CD8-positive, alpha-beta memory T cell (primary cell): Measurements from ENCODE around the gene DPP3. TPM values are rescaled to one million over a fixed set of nuclear protein-coding genes. Genes with fewer than 3 reads are reported as not detected.
"Not testable (repeated sequence)": the region's sequence is repeated elsewhere in the genome, so short reads cannot be mapped to it uniquely, and the experiment has no call there.

Experiments used
- CTCF ChIA-PET: fragments of 350-600 bp; sonication (Branson Sonifier 250); formaldehyde crosslinking; loops from one replicate; lab custom pipeline; 2021; ENCODE audit warnings: antibody characterized with exemption; lab: Charles Lee
- POLR2A ChIA-PET: fragments of 350-600 bp; sonication (Branson Sonifier 250); formaldehyde crosslinking; loops from one replicate; lab custom pipeline; 2021; ENCODE audit warnings: antibody characterized with exemption; lab: Charles Lee
- DNase-seq, 5 donors: peaks; one replicate each; pipeline versions ENCODE4 v3.0.0 to v3.0.0-alpha.2; 2020 to 2022; ENCODE audit warnings: mixed read lengths in 1 of 5
- H3K27ac ChIP-seq: one replicate; pipeline ENCODE4 v1.7.0; 2013; ENCODE audit warnings: low read depth, mild to moderate bottlenecking, low read length, moderate library complexity
- H3K27me3 ChIP-seq: 2 replicates; pipeline ENCODE4 v1.7.0; 2013; ENCODE audit warnings: low read length, mild to moderate bottlenecking; ENCODE audit not compliant: insufficient read depth, poor library complexity, severe bottlenecking
- H3K36me3 ChIP-seq: 2 replicates; pipeline ENCODE4 v1.7.0; 2013; ENCODE audit warnings: mild to moderate bottlenecking, low read length, moderate library complexity; ENCODE audit not compliant: insufficient read depth
- H3K4me1 ChIP-seq: 2 replicates; pipeline ENCODE4 v1.7.0; 2013; ENCODE audit warnings: mild to moderate bottlenecking, low read length, moderate library complexity; ENCODE audit not compliant: insufficient read depth
- H3K4me3 ChIP-seq: 2 replicates; pipeline ENCODE4 v1.7.0; 2013; ENCODE audit warnings: mild to moderate bottlenecking, low read length
- H3K9me3 ChIP-seq: 2 replicates; pipeline ENCODE4 v1.7.0; 2013; ENCODE audit warnings: mild to moderate bottlenecking, low read length
- H3K27ac Mint-ChIP-seq, 8 donors: one replicate each; pipeline ENCODE4 v1.8.0; 2020 to 2021; ENCODE audit warnings: mixed read lengths in 8 of 8, mild to moderate bottlenecking in 6 of 8, inconsistent platforms in 3 of 8, moderate library complexity in 3 of 8
- H3K27me3 Mint-ChIP-seq, 2 donors: one replicate each; pipeline ENCODE4 v1.8.0; 2020 to 2021; ENCODE audit warnings: mixed read lengths in 2 of 2, mild to moderate bottlenecking in 1 of 2, moderate library complexity in 1 of 2
- H3K36me3 Mint-ChIP-seq, 3 donors: one replicate each; pipeline ENCODE4 v1.8.0; 2020 to 2021; ENCODE audit warnings: mixed read lengths in 3 of 3, inconsistent platforms in 1 of 3, mild to moderate bottlenecking in 1 of 3
- H3K4me1 Mint-ChIP-seq, 3 donors: one replicate each; pipeline ENCODE4 v1.8.0; 2020 to 2021; ENCODE audit warnings: mixed read lengths in 3 of 3, inconsistent platforms in 1 of 3, mild to moderate bottlenecking in 1 of 3
- H3K4me3 Mint-ChIP-seq, 7 donors: one replicate each; pipeline ENCODE4 v1.8.0; 2020 to 2021; ENCODE audit warnings: mixed read lengths in 7 of 7, mild to moderate bottlenecking in 6 of 7, moderate library complexity in 4 of 7, inconsistent platforms in 2 of 7
- H3K9me3 Mint-ChIP-seq, 5 donors: one replicate each; pipeline ENCODE4 v1.8.0; 2020 to 2022; ENCODE audit warnings: mixed read lengths in 5 of 5, mild to moderate bottlenecking in 3 of 5, moderate library complexity in 2 of 5, inconsistent platforms in 1 of 5
- polyA plus RNA-seq: library from polyadenylated mRNA; unstranded; fragments of 300-500 nt; fragmentation: Illumina TruSeq; gene quantifications from one replicate; pipeline ENCODE4 v1.2.3, GENCODE V29; 2021
- total RNA-seq, 2 experiments: library from RNA; stranded (reverse); gene quantifications; one replicate each; pipeline ENCODE4 v1.2.3, GENCODE V29; 2021

Gene DPP3
- total and polyA plus RNA-seq, 3 experiments from 2014 or later, result 32.5 to 80.1 (median 67.7) TPM

- Mint-ChIP-seq H3K27me3 (no peaks in the 10 kb centered on the region), H3K36me3 (peaks cover 0 to 65% (median 15%) of the 10 kb centered on the region in 3 donors), H3K4me1 (peaks cover 39 to 52% (median 49%) of the 10 kb centered on the region in 3 donors), H3K4me3 (peak overlapping the region; percentile 22 to 72 (median 57)), H3K27ac (peak overlapping the region; percentile 60 to 96 (median 89)), H3K9me3 (no peaks in the 10 kb centered on the region)
- Histone ChIP-seq H3K36me3 (peaks cover 7% of the 10 kb centered on the region), H3K27ac (no peak overlapping the region), H3K9me3 (no peaks in the 10 kb centered on the region), H3K4me3 (no peak overlapping the region), H3K4me1 (peaks cover 32% of the 10 kb centered on the region), H3K27me3 (no peaks in the 10 kb centered on the region)
- no peak for DNase-seq
- ChIA-PET CTCF (interaction anchor here (0.5 kb wide), 1 partner anchor 42 kb away, joined by 3 read pairs; no protein-coding TSS in a partner anchor), POLR2A (interaction anchor here (0.6 to 0.9 kb wide), 2 partner anchors 17 to 27 kb away, joined by 3 read pairs; partner anchors contain the start of gene CTSF)
Observed at GRCh38 chr11:66541892-66542291, 61.7 kb downstream of the DPP3 start.

DNA sequence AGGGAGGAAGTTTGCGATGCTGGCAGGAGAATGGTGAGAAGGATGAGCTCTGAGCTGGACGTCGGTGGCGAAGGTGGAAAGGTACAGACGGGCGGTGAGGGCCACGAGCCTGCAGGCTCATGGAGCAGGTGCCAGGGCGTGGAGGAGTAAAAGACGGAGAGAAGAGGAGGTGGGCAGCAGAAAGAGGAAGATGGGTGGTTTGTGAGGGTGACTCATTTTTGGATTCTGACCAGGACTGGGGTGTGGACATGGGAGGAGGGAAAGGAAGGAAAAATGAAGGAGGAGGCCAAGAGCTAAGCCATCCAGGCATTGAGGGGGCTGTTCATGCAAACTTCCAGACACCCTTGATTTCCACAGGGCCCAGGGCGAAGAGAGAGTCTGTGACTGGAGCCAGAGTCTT lies 62.1 kb downstream of the DPP3 start:
- CTCF ChIA-PET, result no interaction called here
- peaks cover 0 to 60% (median 13%) of the 10 kb centered on the region in 3 donors for H3K36me3 Mint-ChIP-seq
- POLR2A ChIA-PET, result interaction anchor here (0.9 kb wide), 1 partner anchor 26 kb away, joined by 3 read pairs; the partner anchor contains the start of gene CTSF
- H3K4me3 Mint-ChIP-seq, result peak overlapping the region; percentile 36 to 92 (median 72)
- DNase-seq, result no peak
- Histone ChIP-seq H3K36me3 (peaks cover 7% of the 10 kb centered on the region), H3K4me3 (no peak overlapping the region), H3K27ac (no peak overlapping the region), H3K27me3 (no peaks in the 10 kb centered on the region), H3K4me1 (peaks cover 32% of the 10 kb centered on the region), H3K9me3 (no peaks in the 10 kb centered on the region)
- peaks cover 39 to 52% (median 50%) of the 10 kb centered on the region in 3 donors for H3K4me1 Mint-ChIP-seq
- peak overlapping the region; percentile 85 to 98 (median 90) for H3K27ac Mint-ChIP-seq
- no peaks in the 10 kb centered on the region for H3K9me3 Mint-ChIP-seq
- H3K27me3 Mint-ChIP-seq, result no peaks in the 10 kb centered on the region

- no peaks in the 10 kb centered on the region for H3K27me3 ChIP-seq
- Mint-ChIP-seq H3K27ac (peak overlapping the region; percentile 89 to 97 (median 93)), H3K4me1 (peaks cover 38 to 51% (median 50%) of the 10 kb centered on the region in 3 donors), H3K27me3 (peaks cover 0 to 4% of the 10 kb centered on the region in 2 donors), H3K9me3 (no peaks in the 10 kb centered on the region), H3K4me3 (peak overlapping the region; percentile 72 to 92 (median 81)), H3K36me3 (peaks cover 0 to 54% (median 11%) of the 10 kb centered on the region in 3 donors)
- POLR2A ChIA-PET, result interaction anchor here (1.0 to 1.5 kb wide), 5 partner anchors 48 to 135 kb away, joined by 3 to 7 read pairs (median 3); partner anchors contain the start of genes RBM4 and RBM4B
- DNase-seq, result peak; percentile 62 to 85 (median 69)
- H3K4me3 ChIP-seq, result peak overlapping the region; percentile 66
- peak overlapping the region; percentile 66 for H3K27ac ChIP-seq
- peaks cover 32% of the 10 kb centered on the region for H3K4me1 ChIP-seq
- H3K36me3 ChIP-seq, result peaks cover 7% of the 10 kb centered on the region
- no peaks in the 10 kb centered on the region for H3K9me3 ChIP-seq
- CTCF ChIA-PET, result interaction anchor here (0.6 to 1.6 kb wide), 7 partner anchors 10 to 159 kb away, joined by 3 to 5 read pairs (median 3); no protein-coding TSS in a partner anchor
Observed at GRCh38 chr11:66543263-66544107, 63.3 kb downstream of the DPP3 start.

DNA sequence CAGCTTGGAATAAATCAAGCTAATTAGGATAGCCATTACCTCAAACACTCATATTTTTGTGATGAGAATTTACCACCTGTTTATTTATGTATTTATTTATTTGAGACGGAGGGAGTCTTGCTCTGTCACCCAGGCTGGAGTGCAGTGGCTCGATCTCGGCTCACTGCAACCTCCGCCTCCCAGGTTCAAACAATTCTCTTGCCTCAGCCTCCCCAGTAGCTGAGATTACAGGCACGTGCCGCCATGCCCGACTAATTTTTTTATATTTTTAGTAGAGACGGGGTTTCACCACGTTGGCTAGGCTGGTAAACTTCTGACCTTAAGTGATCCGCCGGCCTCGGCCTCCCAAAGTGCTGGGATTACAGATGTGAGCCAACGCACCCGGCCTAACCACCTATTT lies 64.7 kb downstream of the DPP3 start:
- Mint-ChIP-seq H3K27ac (peak overlapping the region; percentile 82 to 96 (median 94)), H3K36me3 (peaks cover 0 to 45% (median 10%) of the 10 kb centered on the region in 3 donors), H3K4me1 (peaks cover 34 to 50% (median 48%) of the 10 kb centered on the region in 3 donors), H3K4me3 (peak overlapping the region; percentile 84 to 95 (median 92))
- H3K9me3 ChIP-seq, H3K36me3 ChIP-seq, DNase-seq, H3K27me3 Mint-ChIP-seq, H3K27me3 ChIP-seq, H3K9me3 Mint-ChIP-seq: not testable (repeated sequence)
- Histone ChIP-seq H3K27ac (peak overlapping the region; percentile 75), H3K4me1 (peaks cover 32% of the 10 kb centered on the region), H3K4me3 (peak overlapping the region; percentile 92)
- ChIA-PET CTCF (interaction anchor here (1.5 to 2.4 kb wide), 4 partner anchors 12 to 134 kb away, joined by 4 to 11 read pairs (median 6); partner anchors contain the start of gene RBM4B), POLR2A (interaction anchor here (0.6 to 2.2 kb wide), 6 partner anchors 23 to 298 kb away, joined by 3 to 17 read pairs (median 6); partner anchors contain the start of genes CTSF, PELI3, RBM14 and RCE1)

GRCh38 chr11:66545701-66546367 lies 65.6 kb downstream of the DPP3 start, which contains the start of gene ZDHHC24:
TSS of gene ZDHHC24 (minus strand) at chr11:66546048. CDS start at chr11:66546003, 45 bp downstream.
- ChIA-PET CTCF (interaction anchor here (1.0 to 2.4 kb wide), 8 partner anchors 11 to 137 kb away, joined by 3 to 11 read pairs (median 4); partner anchors contain the start of genes CTSF and RBM4B), POLR2A (interaction anchor here (0.8 to 2.2 kb wide), 8 partner anchors 22 to 298 kb away, joined by 3 to 17 read pairs (median 8); partner anchors contain the start of genes CTSF, DPP3, PELI3 and RBM14)
- H3K4me3 Mint-ChIP-seq, result peak within 1 kb of the TSS; percentile 86 to 95 (median 92)
- peak within 1 kb of the TSS; percentile 75 for H3K27ac ChIP-seq
- H3K36me3 ChIP-seq, result no peaks in the 10 kb centered on the region
- no peaks in the 10 kb centered on the region for H3K27me3 ChIP-seq
- peaks cover 34 to 50% (median 48%) of the 10 kb centered on the region in 3 donors for H3K4me1 Mint-ChIP-seq
- peaks cover 32% of the 10 kb centered on the region for H3K4me1 ChIP-seq
- peak; percentile 77 to 87 (median 82) for DNase-seq
- H3K9me3 Mint-ChIP-seq, result no peaks in the 10 kb centered on the region
- peaks cover 0 to 6% of the 10 kb centered on the region in 2 donors for H3K27me3 Mint-ChIP-seq
- peak within 1 kb of the TSS; percentile 82 to 96 (median 94) for H3K27ac Mint-ChIP-seq
- peak within 1 kb of the TSS; percentile 92 for H3K4me3 ChIP-seq
- peaks cover 0 to 38% (median 10%) of the 10 kb centered on the region in 3 donors for H3K36me3 Mint-ChIP-seq
- H3K9me3 ChIP-seq, result no peaks in the 10 kb centered on the region

DNA sequence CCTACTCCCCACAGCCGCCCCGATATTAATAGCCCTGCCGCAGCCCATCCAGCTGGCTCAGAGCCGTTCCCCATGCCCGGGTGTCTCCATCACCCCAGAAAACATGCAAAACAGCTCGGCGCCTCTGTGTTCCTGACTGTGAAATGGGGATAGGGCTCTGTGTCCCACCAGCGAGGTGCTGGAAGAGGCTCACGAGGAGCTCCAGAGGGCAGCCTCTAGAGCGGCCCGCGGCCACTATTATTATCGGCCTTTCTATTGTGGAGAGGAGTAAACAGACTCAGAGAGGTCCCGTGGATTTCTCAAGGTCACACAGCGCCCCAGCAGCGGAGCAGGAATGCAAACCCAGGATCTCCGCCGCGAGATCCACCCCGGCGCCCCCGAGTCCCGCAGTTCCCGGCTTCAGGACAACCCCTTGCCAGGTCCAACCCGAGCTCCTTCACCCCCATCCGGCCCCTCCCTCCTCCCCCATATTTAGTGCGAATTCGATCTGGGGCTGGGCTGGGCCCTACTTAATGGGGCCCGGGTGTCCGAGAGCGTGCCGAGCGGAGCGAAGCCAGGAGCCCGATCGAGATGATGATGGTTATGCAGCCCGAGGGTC lies 66.2 kb downstream of the DPP3 start, which contains the start of gene ACTN3:
TSS of gene ACTN3 (plus strand) at position 536 of the 598 bp plus-strand sequence. CDS start at position 571, 35 bp downstream.
- CTCF ChIA-PET, result interaction anchor here (1.0 to 2.4 kb wide), 8 partner anchors 12 to 138 kb away, joined by 3 to 11 read pairs (median 4); partner anchors contain the start of genes CTSF and RBM4B
- Histone ChIP-seq H3K4me1 (peaks cover 32% of the 10 kb centered on the region), H3K27me3 (no peaks in the 10 kb centered on the region), H3K9me3 (no peaks in the 10 kb centered on the region), H3K27ac (peak within 1 kb of the TSS; percentile 75), H3K4me3 (peak within 1 kb of the TSS; percentile 92), H3K36me3 (no peaks in the 10 kb centered on the region)
- peak in 1 of 5 donors; percentile 16 for DNase-seq
- no peaks in the 10 kb centered on the region for H3K9me3 Mint-ChIP-seq
- H3K36me3 Mint-ChIP-seq, result peaks cover 0 to 32% (median 9%) of the 10 kb centered on the region in 3 donors
- POLR2A ChIA-PET, result interaction anchor here (0.5 to 2.2 kb wide), 10 partner anchors 22 to 1425 kb away, joined by 3 to 17 read pairs (median 6); partner anchors contain the start of genes CTSF, DPP3, FAU and PELI3
- H3K4me3 Mint-ChIP-seq, result peak within 1 kb of the TSS; percentile 86 to 95 (median 92)
- peak within 1 kb of the TSS; percentile 78 to 94 (median 86) for H3K27ac Mint-ChIP-seq
- peaks cover 0 to 6% of the 10 kb centered on the region in 2 donors for H3K27me3 Mint-ChIP-seq
- peaks cover 34 to 48% (median 45%) of the 10 kb centered on the region in 3 donors for H3K4me1 Mint-ChIP-seq
